HG02885 (cell line): ENCODE data around the gene THSD4.
"Not testable (repeated sequence)": the region's sequence is repeated elsewhere in the genome, so short reads cannot be mapped to it uniquely, and the experiment has no call there.

Experiments
- ATAC-seq: cut with Tn5 transposase; IDR thresholded peaks from one replicate; pipeline ENCODE4 v1.9.1; 2021; ENCODE audit warnings: mild to moderate bottlenecking; ENCODE audit not compliant: unreplicated experiment, poor library complexity

The THSD4 gene

GRCh38 chr15:71245588-71245987 lies 130.3 kb downstream of the THSD4 start:
- no peak for ATAC-seq

- ATAC-seq: no peak
These were observed 133.1 kb downstream of the THSD4 start for GRCh38 chr15:71248386-71248785.

GRCh38 chr15:71249986-71250385 lies 134.7 kb downstream of the THSD4 start:
- ATAC-seq: no peak

DNA sequence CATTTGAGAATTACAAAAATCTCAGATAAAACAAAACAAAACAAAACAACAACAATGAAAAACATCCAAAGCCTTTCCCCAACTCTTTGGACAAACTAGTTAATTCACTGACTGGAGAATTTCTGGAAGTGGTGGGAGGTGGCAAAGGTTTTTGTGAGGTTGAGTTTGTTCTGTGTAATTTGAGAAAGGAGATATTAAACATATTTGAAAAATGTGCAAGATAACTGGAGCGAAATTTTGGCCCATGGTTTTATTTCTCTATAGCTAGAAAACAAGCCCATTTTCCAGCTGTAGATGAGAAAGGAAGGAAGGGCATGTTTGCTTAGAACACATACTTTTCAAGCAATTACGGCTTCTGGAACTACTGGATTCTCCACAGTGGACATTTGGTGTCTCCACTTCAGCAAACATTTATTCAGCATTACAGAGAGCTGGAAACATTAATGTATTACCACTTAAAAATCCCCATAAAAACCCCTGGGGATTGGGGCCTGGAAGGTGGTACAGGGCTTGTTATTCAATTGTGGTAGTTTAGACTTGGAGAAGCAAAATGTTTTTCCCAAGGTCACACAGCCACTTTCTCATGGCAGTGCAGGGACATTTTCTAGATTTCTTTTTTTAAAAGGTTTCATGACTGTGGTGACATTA lies 135.8 kb downstream of the THSD4 start:
- ATAC-seq: no peak

GRCh38 chr15:71251584-71252043 lies 136.3 kb downstream of the THSD4 start:
- no peak for ATAC-seq

GRCh38 chr15:71252044-71252739 lies 136.9 kb downstream of the THSD4 start:
- no peak for ATAC-seq

- no peak for ATAC-seq
These were observed 137.4 kb downstream of the THSD4 start for GRCh38 chr15:71252740-71253047.

- ATAC-seq: no peak
These were observed 139.2 kb downstream of the THSD4 start for GRCh38 chr15:71254491-71254890.

GRCh38 chr15:71256934-71257664 lies 141.8 kb downstream of the THSD4 start:
- ATAC-seq: no peak

DNA sequence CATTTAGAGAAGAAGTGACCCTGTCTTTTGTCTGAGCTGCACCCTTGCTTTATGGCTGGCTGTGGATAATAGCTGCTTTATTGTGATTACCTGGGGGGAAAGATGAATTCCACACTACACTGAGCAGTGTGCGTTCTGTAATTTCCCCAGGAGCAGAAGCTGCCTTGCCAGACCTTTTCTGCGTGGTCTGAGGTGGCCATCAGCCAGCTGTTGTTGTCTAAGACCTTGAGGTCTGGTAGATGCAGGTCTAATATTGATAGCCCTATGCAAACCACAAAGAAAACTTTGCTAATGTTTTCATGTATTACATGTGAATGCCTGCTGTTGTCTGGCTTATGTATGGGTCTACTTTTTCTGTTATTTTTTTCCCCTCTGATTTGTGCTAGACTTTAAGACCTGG lies 144.6 kb downstream of the THSD4 start:
- ATAC-seq: no peak

- no peak for ATAC-seq
These were observed 146.1 kb downstream of the THSD4 start for GRCh38 chr15:71261418-71261817.

GRCh38 chr15:71261909-71262308 lies 146.6 kb downstream of the THSD4 start:
- no peak for ATAC-seq

GRCh38 chr15:71262599-71262998 lies 147.3 kb downstream of the THSD4 start:
- ATAC-seq: no peak

GRCh38 chr15:71265606-71266005 lies 150.3 kb downstream of the THSD4 start:
- ATAC-seq: not testable (repeated sequence)

DNA sequence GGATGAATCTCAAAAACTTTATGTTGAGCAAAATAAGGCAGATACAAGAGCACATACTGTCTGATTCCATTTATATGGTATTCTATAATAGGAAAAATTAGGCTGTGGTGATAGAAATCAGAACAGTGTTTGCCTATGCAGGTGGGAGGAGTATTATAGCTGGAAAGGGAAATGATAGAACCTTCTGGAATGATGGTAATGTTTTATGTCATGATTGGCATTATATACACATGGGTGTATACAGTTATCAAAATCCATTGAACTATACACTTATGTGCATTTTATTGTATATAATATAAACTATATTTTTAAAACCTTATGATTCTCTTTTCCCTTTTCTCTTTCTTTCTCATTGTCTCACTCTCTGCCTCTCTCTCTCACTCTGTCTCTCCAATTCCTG lies 156.1 kb downstream of the THSD4 start:
- ATAC-seq: no peak

- ATAC-seq: no peak
These were observed 157.7 kb downstream of the THSD4 start for GRCh38 chr15:71272932-71273331.

DNA sequence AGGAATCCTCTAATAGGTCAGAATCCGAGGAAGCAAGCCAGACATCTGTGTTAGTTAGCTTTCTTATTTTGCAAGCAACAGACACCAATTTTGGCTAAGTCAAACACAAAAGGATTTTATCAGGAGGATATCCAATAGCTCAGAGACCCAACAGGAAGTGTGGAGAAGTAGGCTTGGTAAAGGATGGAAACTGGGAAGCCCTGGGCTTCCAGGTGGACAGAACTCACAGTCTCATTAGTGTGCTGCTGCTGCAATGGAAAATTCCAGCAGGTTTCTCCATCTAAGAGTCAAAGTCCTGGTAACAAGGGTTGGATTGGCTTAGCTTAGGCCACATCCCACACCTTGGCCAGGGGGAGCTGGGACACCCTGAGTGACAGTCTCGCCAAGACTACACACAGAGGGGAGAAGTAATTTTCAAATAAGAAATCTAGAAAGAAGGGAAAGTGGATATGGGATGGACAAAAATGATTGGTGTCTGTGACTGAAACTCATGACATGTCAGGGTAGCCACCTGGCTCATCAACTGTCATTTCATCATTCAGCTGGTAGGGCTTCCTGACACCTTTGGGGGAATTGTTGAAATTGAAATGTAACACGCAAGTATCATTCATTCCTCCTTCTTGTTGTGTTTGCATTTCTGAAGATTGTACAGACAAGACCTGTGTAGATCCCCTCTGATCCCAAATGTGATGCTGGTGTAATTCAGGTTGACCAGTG lies 158.6 kb downstream of the THSD4 start:
- no peak for ATAC-seq

GRCh38 chr15:71274448-71274798 lies 159.2 kb downstream of the THSD4 start:
- ATAC-seq: no peak

DNA sequence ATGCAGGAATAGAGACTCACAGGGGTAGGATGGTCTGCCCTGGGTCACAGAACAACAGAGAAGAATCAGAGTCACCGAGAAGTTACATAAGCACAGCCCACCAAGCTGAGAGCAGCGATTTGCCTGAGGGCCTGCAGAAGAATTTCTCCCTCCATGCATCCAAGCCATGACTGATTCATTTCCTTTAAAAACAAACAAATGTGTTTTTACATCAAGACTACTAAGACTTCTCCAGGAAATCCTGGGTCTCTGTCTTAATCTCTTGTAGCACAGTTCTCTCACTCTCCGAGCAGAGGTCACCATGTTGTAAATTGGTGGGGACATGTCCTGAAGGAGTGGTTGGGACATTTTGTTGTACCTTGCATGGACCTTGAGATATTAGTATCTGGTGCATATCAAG lies 159.8 kb downstream of the THSD4 start:
- ATAC-seq: no peak

- ATAC-seq: no peak
These were observed 160.5 kb downstream of the THSD4 start for GRCh38 chr15:71275566-71276335.
